Right lobe of liver (tissue), 4 donors: ENCODE results near the gene HINT1.

ENCODE experiments used
- CTCF ChIP-seq, 4 donors: fragments of 200-600 bp in 3 of 4; fragments of 450-650 bp in 1 of 4; IDR thresholded peaks; one replicate each; pipeline versions ENCODE4 v1.5.1 to v1.8.0; 2016 to 2022; ENCODE audit warnings: antibody characterized with exemption in 4 of 4, mild to moderate bottlenecking in 2 of 4
- POLR2A ChIP-seq: fragments of 450-650 bp; IDR thresholded peaks from one replicate; pipeline ENCODE4 v1.6.1; 2017; ENCODE audit warnings: antibody characterized with exemption, mild to moderate bottlenecking
- donor health status: DM: no; HTN: no; CAD: no.
- donor health status: DM: no; HTN: no; CAD: no.
- donor health status: DM: no; HTN: yes; CAD: no.

GRCh38 chr5:131163276-131164119 is 1.6 kb downstream of the HINT1 start:
- peak; percentile 44 for TF ChIP-seq POLR2A
- TF ChIP-seq CTCF (IDR thresholded peaks at IDR 0.05) = no peak
